NB4 (cell line): ENCODE results near the gene MTHFD1L.
"Not testable (repeated sequence)": the region's sequence is repeated elsewhere in the genome, so short reads cannot be mapped to it uniquely, and the experiment has no call there.

Experiments used
- DNase-seq: peaks from one replicate; pipeline ENCODE4 v3.0.0; 2010; ENCODE audit warnings: low read depth
- H3K4me3 ChIP-seq: one replicate; pipeline ENCODE4 v1.5.1; 2011; ENCODE audit warnings: mild to moderate bottlenecking, low read depth, low read length, moderate library complexity
- CTCF ChIP-seq: IDR thresholded peaks from one replicate; pipeline ENCODE4 v1.5.1; 2012; ENCODE audit warnings: low read depth, low read length
- MAX ChIP-seq: IDR thresholded peaks from 2 replicates; pipeline ENCODE4 v1.6.1; 2011; ENCODE audit warnings: low read depth, low read length
- MYC ChIP-seq: IDR thresholded peaks from 2 replicates; pipeline ENCODE4 v1.6.1; 2011; ENCODE audit warnings: low read depth, low read length
- POLR2A ChIP-seq: IDR thresholded peaks from 2 replicates; pipeline ENCODE4 v1.6.1; 2011; ENCODE audit warnings: mild to moderate bottlenecking; ENCODE audit not compliant: insufficient read length; ENCODE audit errors: extremely low read depth

Gene MTHFD1L

GRCh38 chr6:151113641-151114040 lies 248.1 kb downstream of the MTHFD1L start:
- TF ChIP-seq CTCF (no peak), POLR2A (no peak), MYC (no peak), MAX (no peak)
- no peak for DNase-seq
- no peak overlapping the region for H3K4me3 ChIP-seq

GRCh38 chr6:151118461-151119123 lies 253.1 kb downstream of the MTHFD1L start:
- TF ChIP-seq MAX (no peak), MYC (no peak), POLR2A (no peak), CTCF (no peak)
- no peak for DNase-seq
- H3K4me3 ChIP-seq, result no peak overlapping the region

- H3K4me3 ChIP-seq, result no peak overlapping the region
- TF ChIP-seq MYC (no peak), POLR2A (no peak), MAX (no peak), CTCF (no peak)
- DNase-seq, result no peak
Measured at GRCh38 chr6:151119823-151120524, 254.5 kb downstream of the MTHFD1L start.

- H3K4me3 ChIP-seq, result no peak overlapping the region
- no peak for DNase-seq
- no peak for TF ChIP-seq MYC
- no peak for TF ChIP-seq POLR2A
- no peak for TF ChIP-seq CTCF
- no peak for TF ChIP-seq MAX
Measured at GRCh38 chr6:151121900-151122299, 256.4 kb downstream of the MTHFD1L start.

- H3K4me3 ChIP-seq, DNase-seq: not testable (repeated sequence)
Measured at GRCh38 chr6:151123641-151124040, 258.1 kb downstream of the MTHFD1L start.

GRCh38 chr6:151125242-151125641 lies 259.7 kb downstream of the MTHFD1L start:
- H3K4me3 ChIP-seq, result not testable (repeated sequence)

GRCh38 chr6:151125651-151126416 lies 260.3 kb downstream of the MTHFD1L start:
- H3K4me3 ChIP-seq, DNase-seq: not testable (repeated sequence)

More at GRCh38 chr6:151125242-151125641, 259.7 kb downstream of the MTHFD1L start:
- not testable (repeated sequence) for DNase-seq

GRCh38 chr6:151126417-151126724 lies 260.9 kb downstream of the MTHFD1L start:
- not testable (repeated sequence) for DNase-seq, H3K4me3 ChIP-seq

- H3K4me3 ChIP-seq, DNase-seq: not testable (repeated sequence)
Measured at GRCh38 chr6:151127133-151127798, 261.8 kb downstream of the MTHFD1L start.
